GM12801 (cell line): ENCODE results near the gene INPP5E.

Source experiments
- TF ChIP-seq, protein P1 (sequence below): IDR thresholded peaks from one replicate; pipeline ENCODE4 v1.5.1; 2011; ENCODE audit warnings: control low read depth; ENCODE audit not compliant: insufficient read length; ENCODE audit errors: extremely low read depth

INPP5E gene

DNA sequence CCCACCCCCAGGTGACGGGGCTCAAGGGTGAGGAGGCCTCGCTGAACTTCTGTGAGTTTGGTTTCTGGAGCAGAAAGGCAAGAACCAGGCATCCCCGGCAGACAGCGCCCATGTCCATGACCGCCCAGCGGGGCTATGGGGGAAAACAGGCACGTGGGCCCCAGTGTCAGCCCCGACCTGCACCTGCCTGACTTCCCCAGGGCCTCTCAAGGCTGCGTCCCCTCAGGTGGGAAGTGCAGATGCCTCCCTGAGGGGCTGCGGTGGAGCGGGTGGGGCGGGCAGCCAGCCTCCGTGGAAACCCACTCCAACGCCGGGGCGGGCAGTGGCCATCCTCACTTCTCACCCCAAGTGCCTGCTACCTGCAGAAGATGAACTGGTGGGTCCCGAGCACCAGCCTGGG is 59.3 kb downstream of the INPP5E start:
- TF ChIP-seq, protein P1, sequence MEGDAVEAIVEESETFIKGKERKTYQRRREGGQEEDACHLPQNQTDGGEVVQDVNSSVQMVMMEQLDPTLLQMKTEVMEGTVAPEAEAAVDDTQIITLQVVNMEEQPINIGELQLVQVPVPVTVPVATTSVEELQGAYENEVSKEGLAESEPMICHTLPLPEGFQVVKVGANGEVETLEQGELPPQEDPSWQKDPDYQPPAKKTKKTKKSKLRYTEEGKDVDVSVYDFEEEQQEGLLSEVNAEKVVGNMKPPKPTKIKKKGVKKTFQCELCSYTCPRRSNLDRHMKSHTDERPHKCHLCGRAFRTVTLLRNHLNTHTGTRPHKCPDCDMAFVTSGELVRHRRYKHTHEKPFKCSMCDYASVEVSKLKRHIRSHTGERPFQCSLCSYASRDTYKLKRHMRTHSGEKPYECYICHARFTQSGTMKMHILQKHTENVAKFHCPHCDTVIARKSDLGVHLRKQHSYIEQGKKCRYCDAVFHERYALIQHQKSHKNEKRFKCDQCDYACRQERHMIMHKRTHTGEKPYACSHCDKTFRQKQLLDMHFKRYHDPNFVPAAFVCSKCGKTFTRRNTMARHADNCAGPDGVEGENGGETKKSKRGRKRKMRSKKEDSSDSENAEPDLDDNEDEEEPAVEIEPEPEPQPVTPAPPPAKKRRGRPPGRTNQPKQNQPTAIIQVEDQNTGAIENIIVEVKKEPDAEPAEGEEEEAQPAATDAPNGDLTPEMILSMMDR, result no peak

- TF ChIP-seq, protein P1, result no peak
Measured at GRCh38 chr9:136379891-136380290, 59.8 kb downstream of the INPP5E start.

GRCh38 chr9:136379401-136379800 is 60.2 kb downstream of the INPP5E start:
- TF ChIP-seq, protein P1, result no peak

DNA sequence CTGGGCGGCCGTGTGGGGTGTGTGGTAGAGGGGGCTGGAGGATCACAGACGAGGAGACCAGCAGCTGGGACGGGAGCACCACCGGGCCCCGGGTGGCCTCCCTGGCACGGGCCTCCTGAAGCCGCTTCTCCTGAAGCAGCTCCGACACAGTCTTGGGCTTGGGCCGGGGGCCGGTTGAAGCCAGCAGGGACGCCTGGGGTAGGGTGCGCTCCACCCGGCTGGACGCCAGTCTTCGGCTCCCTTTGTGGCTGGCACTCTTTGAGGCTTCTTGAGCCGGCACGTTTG is 60.7 kb downstream of the INPP5E start:
- TF ChIP-seq, protein P1, result no peak
